ENCODE results near the gene UBE2QL1. TPM values are rescaled to one million over a fixed set of nuclear protein-coding genes. Genes with fewer than 3 reads are reported as not detected.

UBE2QL1 gene
- total and polyA plus RNA-seq, 2 of the 8 experiments (the other 6 are each of a cell fraction or from before 2014, with no cell fraction given), result 0.43 to 0.65 TPM

DNA sequence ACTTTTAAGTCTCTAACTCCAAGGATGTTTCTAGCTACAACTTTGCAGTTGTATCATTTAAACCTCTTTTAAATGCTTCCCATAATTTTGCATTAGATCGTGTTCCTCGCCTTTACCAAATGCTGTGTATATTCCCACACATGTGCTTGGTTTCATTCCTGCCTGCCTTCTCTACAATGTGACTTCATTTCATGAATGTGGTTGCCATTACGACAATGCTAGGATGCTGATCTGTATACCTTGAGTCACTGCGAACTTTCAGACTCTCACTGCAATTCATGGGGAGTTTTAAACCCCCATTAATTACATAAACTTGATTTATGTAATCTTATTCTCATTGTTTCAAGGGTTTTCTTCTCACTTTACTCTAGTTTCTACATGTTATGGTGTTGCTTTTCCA lies 50.3 kb downstream of the UBE2QL1 start:
- no peak overlapping the region for H3K4ac ChIP-seq (replicated peaks; ENCODE audit: insufficient read length, low read depth, low read length)
- no peak overlapping the region for H2AK5ac ChIP-seq (ENCODE audit: low read depth, low read length)
- no peak for TF ChIP-seq TBP (IDR thresholded peaks at IDR 0.05; ENCODE audit: low read depth, low read length)
- TF ChIP-seq CBX8 (IDR thresholded peaks at IDR 0.05; ENCODE audit: borderline replicate concordance, low read depth, low read length), result no peak
- TF ChIP-seq NANOG (IDR thresholded peaks at IDR 0.05; ENCODE audit: insufficient read depth, low read depth, low read length, poor library complexity, severe bottlenecking), result no peak
- no peak for TF ChIP-seq SAP30 (IDR thresholded peaks at IDR 0.05; ENCODE audit: insufficient read depth, insufficient replicate concordance, low read length)
- TF ChIP-seq RNF2 (IDR thresholded peaks at IDR 0.05; ENCODE audit: borderline replicate concordance, low read depth, low read length, missing control alignments, poor library complexity, severe bottlenecking), result no peak
- TF ChIP-seq ASH2L (IDR thresholded peaks at IDR 0.05; ENCODE audit: low read length), result no peak
- H3K79me1 ChIP-seq (ENCODE audit: low read depth, low read length), result no peaks in the 10 kb centered on the region
- no peak overlapping the region for H2BK15ac ChIP-seq (ENCODE audit: low read length)
- H3K56ac ChIP-seq (replicated peaks; ENCODE audit: insufficient read length, low read depth, low read length), result no peak overlapping the region
- H3K23ac ChIP-seq (ENCODE audit: insufficient read length), result no peak overlapping the region
- H4K8ac ChIP-seq (ENCODE audit: extremely low read depth, insufficient read depth, low read length), result no peak overlapping the region
- no peak overlapping the region for H2BK5ac ChIP-seq (ENCODE audit: low read depth, low read length)
- ChIA-PET CTCF (ENCODE audit: partially characterized antibody) (interaction anchor here (0.6 kb wide), 1 partner anchor 292 kb away, joined by 4 read pairs; no protein-coding TSS in a partner anchor), POLR2A (ENCODE audit: partially characterized antibody) (no interaction called here)
- no peaks in the 10 kb centered on the region for H3K4me1 ChIP-seq (replicated peaks in 1 of 4; ENCODE audit: control insufficient read depth in 3 of 4, insufficient read depth in 4 of 4, low read length in 3 of 4)
- no peak overlapping the region for H4K91ac ChIP-seq (replicated peaks; ENCODE audit: insufficient read length, low read length)
- no peak overlapping the region for H2BK120ac ChIP-seq (replicated peaks; ENCODE audit: low read depth, low read length)
- no peak overlapping the region for H3K14ac ChIP-seq (ENCODE audit: insufficient read length)
- no peaks in the 10 kb centered on the region for H3K79me2 ChIP-seq (ENCODE audit: control insufficient read depth in 1 of 2, insufficient read depth in 2 of 2, low read length in 2 of 2)
- no peak overlapping the region for H3K4me3 ChIP-seq (ENCODE audit: extremely low read depth in 1 of 4, insufficient read depth in 2 of 4, low read depth in 3 of 4, low read length in 4 of 4)
- no peak overlapping the region for H2BK20ac ChIP-seq (ENCODE audit: low read length)
- no peak overlapping the region for H3K9ac ChIP-seq (replicated peaks in 1 of 4; ENCODE audit: extremely low read depth in 1 of 4, low read depth in 3 of 4, low read length in 3 of 4)
- FAIRE-seq (no peak), DNase-seq (ENCODE audit: low read depth in 1 of 2, low spot score in 2 of 2) (no peak)
- no peak overlapping the region for H3K18ac ChIP-seq (ENCODE audit: extremely low read depth, low read length)
- no peak overlapping the region for H3K27ac ChIP-seq (ENCODE audit: low read depth, low read length)
- no peaks in the 10 kb centered on the region for H4K20me1 ChIP-seq (replicated peaks in 1 of 2; ENCODE audit: control insufficient read depth in 1 of 2, insufficient read depth in 2 of 2, low read length in 2 of 2)
- no peak overlapping the region for H4K5ac ChIP-seq (ENCODE audit: insufficient read length, low read depth, low read length)
- H3K36me3 ChIP-seq (ENCODE audit: control insufficient read depth in 2 of 4, insufficient read depth in 4 of 4, low read length in 3 of 4), result no peaks in the 10 kb centered on the region
- no peaks in the 10 kb centered on the region for H3K27me3 ChIP-seq (replicated peaks in 1 of 4; ENCODE audit: control insufficient read depth in 3 of 4, extremely low read depth in 1 of 4, insufficient read depth in 3 of 4, low read length in 3 of 4)
- peaks cover 3% of the 10 kb centered on the region; the same call in 1 of the 2 replicates for H3K23me2 ChIP-seq (ENCODE audit: low read depth, low read length)
- no peaks in the 10 kb centered on the region for H3K9me3 ChIP-seq (ENCODE audit: insufficient read depth in 2 of 2, low read depth in 1 of 2, low read length in 1 of 2)
- H3K4me2 ChIP-seq (ENCODE audit: insufficient read depth in 1 of 2, low read depth in 2 of 2, low read length in 2 of 2), result no peak overlapping the region
- no peak overlapping the region for H2BK12ac ChIP-seq (ENCODE audit: low read depth, low read length)
- 90% methylated on average over 4 of the region's 4 CpGs; no CpG with 5 or more reads in 1 of the 2 experiments for WGBS, 2 experiments (ENCODE audit: extremely low coverage in 1 of 2, insufficient coverage in 1 of 2, insufficient read length in 1 of 2, insufficient replicate concordance in 2 of 2, low coverage in 1 of 2, low lambda C conversion rate in 2 of 2, missing lambda C conversion rate in 1 of 2)
- no peak overlapping the region for H2AFZ ChIP-seq (ENCODE audit: low read length)

Measured in H1 (cell line).